ENCODE measurements around the gene SAMD11. TPM values are rescaled to one million over a fixed set of nuclear protein-coding genes. Genes with fewer than 3 reads are reported as not detected.
"Not testable (repeated sequence)": the region's sequence is repeated elsewhere in the genome, so short reads cannot be mapped to it uniquely, and the experiment has no call there.

The SAMD11 gene
- total RNA-seq, 2 experiments from 2014 or later, result not detected

- Mint-ChIP-seq H3K27ac (no peak overlapping the region), H3K27me3 (peaks cover 11% of the 10 kb centered on the region), H3K4me3 (peak overlapping the region; percentile 38), H3K4me1 (ENCODE audit: low read depth) (peaks cover 5% of the 10 kb centered on the region), H3K36me3 (ENCODE audit: low read depth) (peaks cover 51% of the 10 kb centered on the region), H3K9me3 (no peaks in the 10 kb centered on the region)
- no peak for DNase-seq
- ChIA-PET CTCF (no interaction called here), POLR2A (no interaction called here)
- Histone ChIP-seq H3K36me3 (ENCODE audit: insufficient read depth, low read length) (peaks cover 48% of the 10 kb centered on the region), H3K27ac (ENCODE audit: low read depth in 1 of 2, low read length in 2 of 2) (no peak overlapping the region), H3K4me1 (ENCODE audit: insufficient read depth, low read length) (peaks cover 20% of the 10 kb centered on the region), H3K4me3 (ENCODE audit: low read length) (no peak overlapping the region), H3K27me3 (ENCODE audit: control insufficient read depth in 1 of 2, insufficient read depth in 2 of 2, low read length in 2 of 2) (peaks cover 13 to 24% of the 10 kb centered on the region in 2 experiments), H3K9me3 (ENCODE audit: control insufficient read depth in 1 of 2, insufficient read depth in 1 of 2, low read length in 2 of 2) (peaks cover 0 to 11% of the 10 kb centered on the region in 2 experiments)
- ATAC-seq (ENCODE audit: poor library complexity), result no peak
- intact Hi-C loops (cut with DNase I, micrococcal nuclease), result no loop called here
- no peak for TF ChIP-seq CTCF (IDR thresholded peaks at IDR 0.05)
These were observed 22.2 kb downstream of the SAMD11 start for GRCh38 chr1:945688-946556.

GRCh38 chr1:946811-947210 lies 23.1 kb downstream of the SAMD11 start:
- H3K4me1 Mint-ChIP-seq (ENCODE audit: low read depth); H3K27me3 Mint-ChIP-seq; H3K27ac ChIP-seq (ENCODE audit: low read depth in 1 of 2, low read length in 2 of 2); H3K9me3 Mint-ChIP-seq; H3K4me3 ChIP-seq (ENCODE audit: low read length); DNase-seq; H3K27ac Mint-ChIP-seq; H3K9me3 ChIP-seq (ENCODE audit: control insufficient read depth in 1 of 2, insufficient read depth in 1 of 2, low read length in 2 of 2); ATAC-seq (ENCODE audit: poor library complexity); intact Hi-C loops (cut with DNase I, micrococcal nuclease); POLR2A ChIA-PET; CTCF ChIA-PET; H3K4me3 Mint-ChIP-seq: not testable (repeated sequence)
- peaks cover 56% of the 10 kb centered on the region for H3K36me3 ChIP-seq (ENCODE audit: insufficient read depth, low read length)
- H3K4me1 ChIP-seq (ENCODE audit: insufficient read depth, low read length), result peaks cover 12% of the 10 kb centered on the region
- H3K36me3 Mint-ChIP-seq (ENCODE audit: low read depth), result peaks cover 58% of the 10 kb centered on the region
- H3K27me3 ChIP-seq (ENCODE audit: control insufficient read depth in 1 of 2, insufficient read depth in 2 of 2, low read length in 2 of 2), result peaks cover 6 to 15% of the 10 kb centered on the region in 2 experiments

DNA sequence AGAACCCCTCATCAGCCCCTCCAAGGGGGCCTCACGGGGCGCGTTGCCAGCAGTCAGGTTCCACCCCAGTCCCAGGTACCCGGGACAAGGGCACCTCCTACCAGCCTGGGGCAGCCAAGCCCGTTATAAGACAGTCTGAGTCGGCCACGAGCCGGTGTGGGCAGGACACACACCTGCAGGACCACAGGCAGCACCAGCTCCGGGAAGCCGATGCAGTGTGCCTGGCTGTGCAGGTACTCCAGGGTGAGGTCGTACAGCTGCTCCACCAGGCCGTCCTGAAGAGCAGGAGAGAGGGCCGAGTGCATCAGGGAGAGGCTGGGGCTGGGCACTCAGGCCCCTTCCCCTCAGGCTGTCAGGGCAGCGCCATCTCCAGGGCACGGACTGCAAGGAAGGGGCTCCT lies 24.2 kb downstream of the SAMD11 start:
- TF ChIP-seq CTCF (IDR thresholded peaks at IDR 0.05), result no peak
- no peak overlapping the region for H3K27ac Mint-ChIP-seq
- Histone ChIP-seq H3K36me3 (ENCODE audit: insufficient read depth, low read length) (peaks cover 67% of the 10 kb centered on the region), H3K9me3 (ENCODE audit: control insufficient read depth in 1 of 2, insufficient read depth in 1 of 2, low read length in 2 of 2) (peaks cover 0 to under 1% of the 10 kb centered on the region in 2 experiments), H3K27me3 (ENCODE audit: control insufficient read depth in 1 of 2, insufficient read depth in 2 of 2, low read length in 2 of 2) (peaks cover 3 to 5% of the 10 kb centered on the region in 2 experiments), H3K4me1 (ENCODE audit: insufficient read depth, low read length) (peaks cover 4% of the 10 kb centered on the region), H3K4me3 (ENCODE audit: low read length) (no peak overlapping the region), H3K27ac (ENCODE audit: low read depth in 1 of 2, low read length in 2 of 2) (no peak overlapping the region)
- H3K4me1 Mint-ChIP-seq (ENCODE audit: low read depth), result no peaks in the 10 kb centered on the region
- ATAC-seq (ENCODE audit: poor library complexity) (no peak), DNase-seq (no peak)
- peaks cover 4% of the 10 kb centered on the region for H3K27me3 Mint-ChIP-seq
- H3K36me3 Mint-ChIP-seq (ENCODE audit: low read depth), result peaks cover 67% of the 10 kb centered on the region
- ChIA-PET CTCF (no interaction called here), POLR2A (interaction anchor here (0.5 kb wide), 1 partner anchor 818 kb away, joined by 3 read pairs; no protein-coding TSS in a partner anchor)
- no peaks in the 10 kb centered on the region for H3K9me3 Mint-ChIP-seq
- intact Hi-C loops (cut with DNase I, micrococcal nuclease), result no loop called here
- no peak overlapping the region for H3K4me3 Mint-ChIP-seq
